HCT116 (cell line): ENCODE data around the gene ENPP6. TPM values are rescaled to one million over a fixed set of nuclear protein-coding genes. Genes with fewer than 3 reads are reported as not detected.

ENCODE experiments used
- ATAC-seq: fragments of 200-7000 bp; cut with Tn5 transposase; 2 replicates; pipeline ENCODE4 v1.9.1; 2020; ENCODE audit warnings: mild to moderate bottlenecking, moderate library complexity
- BruUV-seq: library from RNA; stranded (reverse); fragments of 400-500 nt; replicated peaks from 2 replicates; lab custom pipeline; 2021; lab: Mats Ljungman, UMichigan
- CTCF ChIA-PET: fragments of 300-600 bp; sonication (Branson Sonifier 250); formaldehyde crosslinking; loops from one replicate; lab custom pipeline; 2021; ENCODE audit warnings: antibody characterized with exemption; lab: Charles Lee
- POLR2A ChIA-PET: fragments of 300-600, 350-600 bp; sonication (Branson Sonifier 250); formaldehyde crosslinking; loops from one replicate; lab custom pipeline; 2021; ENCODE audit warnings: antibody characterized with exemption; lab: Charles Lee
- RAD21 ChIA-PET, 2 experiments: fragments of 300-600 bp; sonication (Branson Sonifier 250); formaldehyde crosslinking; loops; one replicate each; lab custom pipeline; 2023; ENCODE audit warnings: low total read pairs in 2 of 2; ENCODE audit not compliant: uncharacterized antibody in 2 of 2, unreplicated experiment in 2 of 2, low non-redundant PET in 1 of 2; lab: Charles Lee
- DNase-seq: peaks from one replicate; pipeline ENCODE4 v3.0.0-alpha.2; 2010; ENCODE audit warnings: low read depth, low spot score
- H2AFZ ChIP-seq: fragments of 200-600 bp; shearing (Covaris generic), sonication (generic); 2 replicates; pipeline ENCODE4 v1.6.1; 2017; ENCODE audit warnings: low read depth, mixed run types, mixed read lengths, antibody characterized with exemption, low read length; ENCODE audit not compliant: poor library complexity, severe bottlenecking
- H3K27ac ChIP-seq: 2 replicates; pipeline ENCODE4 v1.5.1; 2012; ENCODE audit warnings: low read depth, low read length
- H3K27me3 ChIP-seq: fragments of 200-600 bp; sonication (generic); 2 replicates; pipeline ENCODE4 v1.6.1; 2016; ENCODE audit warnings: mixed run types, low read length, mixed read lengths; ENCODE audit not compliant: insufficient read depth
- H3K36me3 ChIP-seq, 2 experiments: fragments of 200-500 bp in 1 of 2; fragments of 200-600 bp in 1 of 2; sonication (Bioruptor generic) in 1 of 2; sonication (generic) in 1 of 2; 2 replicates each; pipeline versions ENCODE4 v1.5.1 to v1.6.1; 2014 to 2016; ENCODE audit warnings: low read length in 2 of 2, inconsistent platforms in 1 of 2, mixed read lengths in 1 of 2, mixed run types in 1 of 2; ENCODE audit not compliant: insufficient read depth in 2 of 2, control insufficient read depth in 1 of 2
- H3K4me1 ChIP-seq, 2 experiments: fragments of 200-600 bp in 1 of 2; sonication (generic) in 1 of 2; 2 replicates each; pipeline versions ENCODE4 v1.5.1 to v1.6.1; 2012 to 2017; ENCODE audit warnings: low read length in 2 of 2, inconsistent platforms in 1 of 2, mild to moderate bottlenecking in 1 of 2, mixed read lengths in 1 of 2, mixed run types in 1 of 2, moderate library complexity in 1 of 2; ENCODE audit not compliant: insufficient read depth in 2 of 2, control insufficient read depth in 1 of 2
- H3K4me2 ChIP-seq: fragments of 200-600 bp; sonication (generic); 2 replicates; pipeline ENCODE4 v1.6.1; 2017; ENCODE audit warnings: mixed run types, low read length, mixed read lengths
- H3K4me3 ChIP-seq, 2 experiments: fragments of 200-600 bp in 1 of 2; sonication (generic) in 1 of 2; replicated peaks in 1 of 2; 2 replicates each; pipeline ENCODE4 v1.5.1; 2011 to 2016; ENCODE audit warnings: low read length in 2 of 2, control low read depth in 1 of 2, low read depth in 1 of 2, mild to moderate bottlenecking in 1 of 2, mixed read lengths in 1 of 2, mixed run types in 1 of 2
- H3K79me2 ChIP-seq: fragments of 200-600 bp; sonication (generic); 2 replicates; pipeline ENCODE4 v1.6.1; 2017; ENCODE audit warnings: mild to moderate bottlenecking, mixed run types, low read length, moderate library complexity, mixed read lengths; ENCODE audit not compliant: insufficient read depth
- H3K9ac ChIP-seq: fragments of 200-600 bp; sonication (generic); 2 replicates; pipeline ENCODE4 v1.6.1; 2016; ENCODE audit warnings: low read length, mixed read lengths
- H3K9me2 ChIP-seq: fragments of 200-600 bp; sonication (generic), shearing (Covaris generic); 2 replicates; pipeline ENCODE4 v1.6.1; 2017; ENCODE audit warnings: mixed run types, mild to moderate bottlenecking, moderate library complexity; ENCODE audit not compliant: insufficient read depth
- H3K9me3 ChIP-seq, 2 experiments: fragments of 200-500 bp in 1 of 2; fragments of 200-600 bp in 1 of 2; sonication (Bioruptor generic) in 1 of 2; sonication (generic) in 1 of 2; 2 replicates each; pipeline ENCODE4 v1.6.1; 2014 to 2017; ENCODE audit warnings: low read length in 2 of 2, mixed read lengths in 2 of 2, inconsistent platforms in 1 of 2, low read depth in 1 of 2, mild to moderate bottlenecking in 1 of 2, mixed run types in 1 of 2, moderate library complexity in 1 of 2; ENCODE audit not compliant: control insufficient read depth in 1 of 2, insufficient read depth in 1 of 2
- H4K20me1 ChIP-seq: fragments of 200-600 bp; sonication (generic), shearing (Covaris generic); 2 replicates; pipeline ENCODE4 v1.6.1; 2017; ENCODE audit warnings: mixed run types, mild to moderate bottlenecking, moderate library complexity; ENCODE audit not compliant: insufficient read depth
- JUND ChIP-seq: IDR thresholded peaks from 2 replicates; pipeline ENCODE4 v1.6.1; 2012
- POLR2A ChIP-seq: IDR thresholded peaks from 2 replicates; pipeline ENCODE4 v1.7.0; 2011; ENCODE audit warnings: borderline replicate concordance; ENCODE audit not compliant: insufficient read depth, insufficient read length; ENCODE audit errors: extremely low read depth
- SIN3A ChIP-seq: IDR thresholded peaks from 2 replicates; pipeline ENCODE4 v1.6.1; 2012; ENCODE audit warnings: low read depth
- TCF7L2 ChIP-seq: IDR thresholded peaks from 2 replicates; pipeline ENCODE4 v1.7.0; 2011; ENCODE audit warnings: borderline replicate concordance, inconsistent platforms; ENCODE audit not compliant: insufficient read depth, insufficient read length; ENCODE audit errors: extremely low read depth
- YY1 ChIP-seq: IDR thresholded peaks from 2 replicates; pipeline ENCODE4 v1.6.1; 2011; ENCODE audit warnings: low read length, low read depth, moderate library complexity, mild to moderate bottlenecking; ENCODE audit not compliant: insufficient replicate concordance; ENCODE audit errors: extremely low read depth
- intact Hi-C: fragments of 100-400 bp; cut with micrococcal nuclease; formaldehyde crosslinking; loops from 2 replicates; pipeline ENCODE4 v1.10.0; 2022
- total RNA-seq: library from RNA; stranded (reverse); gene quantifications from one replicate; pipeline ENCODE4 v1.2.1, GENCODE V29; 2021; ENCODE audit not compliant: unreplicated experiment

The ENPP6 gene
- total RNA-seq, 1 experiment from 2014 or later: not detected

DNA sequence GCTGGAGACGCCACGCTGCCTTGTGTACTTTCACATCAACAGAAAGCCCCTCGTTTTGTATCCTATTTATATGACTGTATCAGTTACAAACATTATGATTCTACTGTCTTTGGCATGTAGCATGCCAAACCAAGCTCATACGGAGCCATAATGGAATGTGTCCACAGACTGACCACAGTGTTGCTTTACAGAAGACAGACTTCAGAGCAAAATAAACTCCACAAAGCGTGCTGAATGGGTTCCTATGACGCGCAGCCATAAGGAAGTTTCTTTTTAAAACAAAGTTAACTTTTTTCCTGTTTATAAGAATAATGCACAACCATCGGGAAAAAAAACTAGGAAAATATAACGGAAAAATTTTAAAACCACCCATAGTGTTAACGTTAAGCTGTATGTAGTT lies 176.5 kb downstream of the ENPP6 start (continued):
- no peak for TF ChIP-seq SIN3A
- no peak for TF ChIP-seq TCF7L2
- TF ChIP-seq POLR2A: no peak
- TF ChIP-seq, all 23 proteins: peak for 0

DNA sequence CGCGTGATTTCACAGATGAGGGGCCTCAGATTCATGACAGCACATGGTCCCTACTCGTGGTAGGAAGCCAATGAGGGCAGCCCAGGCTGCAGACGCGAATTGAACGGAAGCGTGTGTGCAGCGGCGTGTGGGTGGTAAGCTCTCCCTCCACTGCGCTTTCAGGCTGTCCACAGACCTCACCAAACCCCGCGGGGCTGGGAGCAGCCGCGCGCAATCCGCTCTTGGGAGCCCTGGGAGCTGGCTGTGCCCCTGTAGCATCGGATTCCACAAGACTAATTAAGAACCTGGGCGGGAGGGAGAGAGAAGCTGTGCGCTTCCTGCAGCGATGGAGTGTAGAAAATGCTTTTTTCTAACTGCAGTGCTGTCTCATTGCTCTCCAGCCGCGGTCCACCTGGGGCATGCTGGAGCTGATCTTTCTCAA lies 177.7 kb downstream of the ENPP6 start:
- POLR2A ChIA-PET: no interaction called here
- Histone ChIP-seq H3K9me3 (no peaks in the 10 kb centered on the region), H3K4me1 (no peaks in the 10 kb centered on the region), H3K27me3 (no peaks in the 10 kb centered on the region), H4K20me1 (no peaks in the 10 kb centered on the region), H3K4me2 (no peak overlapping the region), H3K9me2 (no peaks in the 10 kb centered on the region), H2AFZ (no peak overlapping the region), H3K79me2 (no peaks in the 10 kb centered on the region), H3K4me3 (no peak overlapping the region), H3K36me3 (no peaks in the 10 kb centered on the region), H3K9ac (no peak overlapping the region), H3K27ac (no peak overlapping the region)
- RAD21 ChIA-PET: interaction anchor here in 1 of 2 experiments (0.6 kb wide), 1 partner anchor 20 kb away, joined by 4 read pairs; no protein-coding TSS in a partner anchor
- no TSS peak for BruUV-seq
- CTCF ChIA-PET: no interaction called here
- intact Hi-C loops: no loop called here
- DNase-seq (no peak), ATAC-seq (no peak)
- TF ChIP-seq JUND (no peak), POLR2A (no peak), YY1 (no peak)
